ENCODE measurements around the gene TACC2. TPM values are rescaled to one million over a fixed set of nuclear protein-coding genes. Genes with fewer than 3 reads are reported as not detected.

TACC2 gene
- total and polyA plus RNA-seq, 9 of the 15 experiments (the other 6 are each of a cell fraction or from before 2014, with no cell fraction given), result under 0.01 to 0.35 (median 0.03) TPM; not detected in 6

GRCh38 chr10:122077311-122077875 is 88.4 kb downstream of the TACC2 start:
- H3K9me3 ChIP-seq (replicated peaks; ENCODE audit: control insufficient read depth, insufficient read depth, low read depth, low read length), result no peaks in the 10 kb centered on the region
- H4K20me1 ChIP-seq (replicated peaks; ENCODE audit: control insufficient read depth, insufficient read depth, low read length), result no peaks in the 10 kb centered on the region
- CTCF ChIA-PET (ENCODE audit: low intra/inter-chr PET ratio), result no interaction called here
- in situ Hi-C loops (cut with MboI) (no loop called here), intact Hi-C loops (cut with micrococcal nuclease) (no loop called here)
- no peaks in the 10 kb centered on the region for H3K4me1 ChIP-seq (replicated peaks in 1 of 2; ENCODE audit: control insufficient read depth in 2 of 2, insufficient read depth in 2 of 2, low read length in 2 of 2)
- FAIRE-seq (no peak), DNase-seq (ENCODE audit: extremely low read depth in 1 of 4, low spot score in 3 of 4) (no peak), ATAC-seq (no peak)
- H3K9ac ChIP-seq (ENCODE audit: insufficient read depth in 1 of 2, low read depth in 2 of 2, low read length in 2 of 2), result no peak overlapping the region
- H3K9me1 ChIP-seq (ENCODE audit: control insufficient read depth, insufficient read depth, low read length), result no peaks in the 10 kb centered on the region
- H3K4me3 ChIP-seq, result no peak overlapping the region
- peaks cover 2 to 13% of the 10 kb centered on the region in 2 experiments; a peak in 1 of 5 replicates for H3K27me3 ChIP-seq (ENCODE audit: control insufficient read depth in 2 of 2, insufficient read depth in 2 of 2, low read length in 2 of 2)
- H3K36me3 ChIP-seq (ENCODE audit: control insufficient read depth, insufficient read depth, low read length), result no peaks in the 10 kb centered on the region
- H3K27ac ChIP-seq (ENCODE audit: extremely low read depth, low read depth, low read length), result no peak overlapping the region
- 2% methylated on average over 6 of the region's 10 CpGs for WGBS (ENCODE audit: insufficient coverage, low coverage, missing lambda C conversion rate)
- no TSS peak for BruUV-seq (replicated peaks)
- H2AFZ ChIP-seq (ENCODE audit: low read depth, low read length), result no peak overlapping the region
- POLR2A ChIA-PET, result no interaction called here
- no peak overlapping the region for H3K4me2 ChIP-seq (ENCODE audit: insufficient read depth, low read length)
- H3K79me2 ChIP-seq (ENCODE audit: control insufficient read depth, insufficient read depth, low read length), result no peaks in the 10 kb centered on the region
- TF ChIP-seq CEBPB (tag; IDR thresholded peaks at IDR 0.05) (no peak), HNRNPH1 (optimal IDR thresholded peaks at IDR 0.05; ENCODE audit: low read depth, low read length) (no peak), NFE2 (IDR thresholded peaks at IDR 0.05; ENCODE audit: low read depth) (no peak), U2AF2 (optimal IDR thresholded peaks at IDR 0.05; ENCODE audit: low read depth, low read length) (no peak), HOMEZ (CRISPR knock-in tag; IDR thresholded peaks at IDR 0.05) (no peak), ZNF212 (CRISPR knock-in tag; IDR thresholded peaks at IDR 0.05) (no peak), CHD7 (IDR thresholded peaks at IDR 0.05; ENCODE audit: low read depth, low read length) (no peak), SREBF1 (IDR thresholded peaks at IDR 0.05; ENCODE audit: borderline replicate concordance, low read depth, low read length) (no peak), CEBPG (CRISPR knock-in tag; IDR thresholded peaks at IDR 0.05) (no peak), CEBPG (tag; conservative IDR thresholded peaks at IDR 0.05 in 1 of 2, IDR thresholded peaks at IDR 0.05 in 1 of 2) (no peak)
